AG09319 (cell line): ENCODE measurements around the gene PFKP.

Experiments
- DNase-seq: peaks from one replicate; pipeline ENCODE4 v3.0.0-alpha.2; 2010; ENCODE audit warnings: low read depth; ENCODE audit errors: extremely low read depth
- CTCF ChIP-seq: IDR thresholded peaks from 2 replicates; pipeline ENCODE4 v1.5.1; 2011; ENCODE audit warnings: low read depth, mild to moderate bottlenecking, inconsistent platforms, low read length, moderate library complexity

Gene PFKP

GRCh38 chr10:3067118-3067858, at the start of gene PFKP:
Gene PFKP, plus strand, starts transcription at chr10:3067548. Its CDS starts 48 bp downstream, at chr10:3067596.
- no peak for DNase-seq
- TF ChIP-seq CTCF: no peak

GRCh38 chr10:3018247-3018646, 49.1 kb upstream of the PFKP start:
- no peak for TF ChIP-seq CTCF
- DNase-seq: no peak

GRCh38 chr10:3020311-3020710, 47.0 kb upstream of the PFKP start:
- no peak for DNase-seq
- no peak for TF ChIP-seq CTCF

- no peak for DNase-seq
- TF ChIP-seq CTCF: no peak
These were observed 46.5 kb upstream of the PFKP start for GRCh38 chr10:3020881-3021280.

- TF ChIP-seq CTCF: no peak
- no peak for DNase-seq
These were observed 45.3 kb upstream of the PFKP start for GRCh38 chr10:3022027-3022426.

GRCh38 chr10:3023892-3024291, 43.5 kb upstream of the PFKP start:
- no peak for TF ChIP-seq CTCF
- DNase-seq: no peak

GRCh38 chr10:3025026-3025683, 42.2 kb upstream of the PFKP start:
- no peak for TF ChIP-seq CTCF
- DNase-seq: no peak
